Frontal cortex (tissue), 4 donors: ENCODE results near the gene PES1. TPM values are rescaled to one million over a fixed set of nuclear protein-coding genes. Genes with fewer than 3 reads are reported as not detected.
"Not testable (repeated sequence)": the region's sequence is repeated elsewhere in the genome, so short reads cannot be mapped to it uniquely, and the experiment has no call there.

Source experiments
- DNase-seq, 2 donors: peaks; one replicate each; pipeline ENCODE4 v3.0.0; 2012; ENCODE audit warnings: low spot score in 2 of 2
- FAIRE-seq: peaks from 2 replicates; lab custom pipeline; 2012; peaks lifted over from hg19 to GRCh38; lab: Jason Lieb, UNC
- total RNA-seq: library from RNA; depleted of rRNA; stranded (reverse); fragments of >200 nt; gene quantifications from one replicate; pipeline ENCODE4 v1.2.3, GENCODE V29; 2014
- donor health status: control.
- donor health status: control.
- donor health status: control.

Gene PES1
- total RNA-seq, 1 donor from 2014 or later = 52.2 TPM

DNA sequence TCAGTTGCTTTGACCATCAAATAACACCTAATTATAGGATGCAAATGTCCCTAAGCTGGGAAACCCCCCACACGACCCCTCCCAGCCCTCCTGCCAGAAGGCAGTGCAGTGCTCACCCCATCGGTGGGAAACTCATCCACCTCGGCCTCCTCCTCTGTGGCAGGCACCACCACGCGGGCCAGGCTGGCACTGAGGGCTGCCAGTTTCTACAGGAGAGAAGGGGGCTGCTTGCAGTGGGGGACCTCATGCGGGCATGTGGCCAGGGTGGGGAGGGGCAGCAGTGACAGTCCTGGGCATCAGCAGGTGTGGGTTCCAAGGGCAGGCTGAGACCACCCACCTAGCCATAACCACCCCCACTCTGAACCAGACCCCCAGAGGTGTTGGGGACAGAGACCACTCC lies 10.8 kb downstream of the PES1 start:
- FAIRE-seq = no peak
- DNase-seq = no peak

DNA sequence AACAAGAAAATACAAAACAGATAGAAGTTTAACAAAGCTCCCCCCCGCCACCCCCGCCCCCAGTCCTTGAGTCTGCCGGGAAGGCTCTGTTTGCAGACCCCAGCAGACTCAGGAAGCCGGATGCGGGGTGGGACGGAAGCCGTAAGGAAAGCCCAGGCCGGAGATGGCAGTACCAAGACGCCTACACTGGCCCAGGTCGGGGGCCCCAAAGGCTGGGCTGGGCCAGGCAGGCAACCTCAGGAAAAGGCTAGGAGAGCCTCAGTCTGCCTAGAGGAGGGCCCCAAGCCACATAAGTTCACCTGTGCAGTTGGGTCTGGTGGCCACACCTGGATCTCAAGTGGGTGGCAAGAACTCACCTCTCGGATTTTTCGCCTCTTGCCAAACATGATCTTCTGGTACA lies 13.2 kb downstream of the PES1 start:
- no peak for DNase-seq
- FAIRE-seq = no peak

DNA sequence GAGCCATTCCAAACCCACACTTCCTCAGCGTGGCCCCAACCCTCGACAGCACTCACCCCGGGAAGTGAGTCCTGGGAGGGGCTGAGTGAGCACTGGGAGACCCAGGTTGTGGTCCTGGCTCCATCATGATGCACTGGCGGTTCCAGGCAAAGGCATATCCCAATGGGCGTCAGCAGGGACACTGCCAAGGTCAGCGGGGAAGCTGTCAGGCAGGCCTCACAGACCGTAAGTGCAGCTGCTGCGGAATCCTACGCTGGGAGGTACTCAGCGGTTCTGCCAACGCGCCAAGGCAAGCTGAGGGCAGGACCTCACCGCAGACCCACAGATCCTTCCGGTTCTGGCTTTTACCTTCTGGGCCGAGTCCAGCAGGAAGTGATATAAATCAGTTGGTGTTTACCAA lies 15.9 kb downstream of the PES1 start:
- FAIRE-seq = no peak

DNA sequence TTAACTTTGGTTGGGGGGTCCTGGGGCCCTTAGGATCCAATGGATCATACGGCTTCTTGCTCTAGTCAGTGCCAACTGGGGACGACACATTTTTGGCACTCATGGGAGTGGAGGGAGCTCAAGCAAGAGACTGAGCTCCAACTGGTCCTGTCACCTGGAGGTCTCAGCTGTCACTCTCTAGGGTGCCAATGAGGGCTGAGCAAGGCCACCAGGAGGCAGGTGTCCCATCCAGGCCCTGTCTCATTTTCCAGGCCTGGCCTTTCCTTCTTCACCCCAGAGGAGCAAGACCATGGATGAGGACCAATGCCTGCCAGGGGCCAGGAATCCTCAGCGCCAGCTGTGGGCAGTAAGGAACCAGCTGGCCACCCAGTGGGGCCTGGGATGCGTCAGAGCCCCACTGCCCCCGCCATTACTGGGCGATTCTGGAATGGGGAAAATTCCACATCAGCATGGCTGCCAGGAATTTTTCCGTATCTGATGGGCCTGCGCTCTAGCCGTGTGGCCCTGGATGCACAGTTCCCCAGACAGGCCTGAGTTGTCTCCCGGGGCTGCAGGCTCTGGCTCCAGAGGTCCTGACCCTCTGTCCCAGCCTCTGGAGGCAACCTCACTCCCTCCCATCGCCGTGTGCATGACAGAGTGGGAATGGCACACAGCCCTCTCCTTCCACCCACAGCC lies 16.6 kb downstream of the PES1 start:
- DNase-seq (peak; percentile 50 to 52), FAIRE-seq (no peak)

More for the DNA sequence above, 15.9 kb downstream of the PES1 start:
- no peak for DNase-seq

DNA sequence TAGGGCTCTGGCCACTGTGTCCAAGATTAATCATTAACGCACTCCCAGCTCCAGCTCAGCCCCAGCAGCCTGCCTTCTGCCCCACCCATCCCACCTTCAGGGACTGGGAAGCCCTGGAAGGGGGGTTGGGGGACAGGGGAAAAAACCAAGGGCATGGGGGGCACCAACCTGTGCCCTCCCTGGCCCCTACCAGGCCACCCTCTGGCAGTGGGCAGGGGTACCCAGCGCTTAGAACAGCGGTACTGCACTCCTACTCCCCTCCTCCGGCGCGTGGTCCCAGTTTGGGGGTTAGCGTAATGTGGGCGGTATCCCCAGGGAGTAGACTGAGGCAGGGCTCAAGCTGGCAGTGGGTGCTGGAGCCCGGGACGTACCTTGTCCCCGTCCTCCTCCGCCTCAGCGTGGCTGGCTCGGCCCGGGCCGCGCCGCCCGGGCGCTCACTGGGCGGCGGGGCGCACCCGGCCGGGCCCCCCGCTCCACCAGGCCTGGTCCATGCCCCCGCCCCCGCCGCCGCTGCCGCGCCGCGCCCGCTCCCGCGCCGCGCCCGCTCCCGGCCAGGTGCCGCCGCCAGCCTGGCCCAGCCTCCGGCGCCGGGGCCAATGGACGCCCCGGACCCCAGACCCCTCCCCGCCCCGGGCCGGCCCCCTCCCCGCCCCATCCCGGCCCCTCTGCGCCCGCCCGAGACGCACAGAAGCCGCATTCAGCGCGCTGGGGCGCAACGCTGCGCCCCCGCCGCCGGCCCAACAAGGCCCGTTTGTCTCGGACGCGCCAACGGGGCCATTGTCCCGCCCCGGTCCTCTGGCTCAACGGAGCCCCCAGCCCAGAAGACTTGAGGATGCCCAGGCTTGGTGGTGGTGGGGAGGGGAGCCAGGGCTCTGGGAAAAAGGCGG lies 17.4 kb downstream of the PES1 start, which contains the start of gene GAL3ST1:
Gene GAL3ST1 (minus strand): TSS at position 571 of the 887 bp plus-strand sequence. CDS start 17,273 bp downstream, outside the sequence.
- peak; percentile 79 to 90 for DNase-seq
- no peak for FAIRE-seq

DNA sequence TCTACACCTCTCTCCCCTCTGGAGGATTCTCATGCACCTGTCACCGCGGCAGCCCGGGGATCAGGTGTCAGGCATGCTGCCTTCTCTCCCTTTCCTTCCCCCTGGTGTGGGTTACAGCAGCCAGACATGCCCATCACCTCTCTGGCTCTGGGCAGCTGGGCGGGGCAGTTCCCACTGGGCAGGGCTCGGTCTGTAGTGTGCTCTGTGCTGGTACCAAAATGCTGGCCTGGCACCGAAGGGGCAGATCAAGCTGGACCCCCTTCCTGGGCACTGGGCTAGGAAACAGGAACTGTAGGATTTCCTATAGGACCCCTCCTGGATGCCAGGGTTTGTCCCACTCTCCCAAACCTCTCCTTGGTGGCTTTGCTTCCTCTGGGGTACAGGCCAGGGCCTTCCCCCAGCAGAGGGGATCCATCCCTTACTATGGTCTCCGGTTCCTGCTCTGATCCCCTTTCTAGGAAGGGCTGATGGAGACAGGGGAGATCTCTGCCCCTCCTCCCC lies 18.1 kb downstream of the PES1 start:
- DNase-seq (peak in 1 of 2 donors; percentile 40), FAIRE-seq (no peak)

DNA sequence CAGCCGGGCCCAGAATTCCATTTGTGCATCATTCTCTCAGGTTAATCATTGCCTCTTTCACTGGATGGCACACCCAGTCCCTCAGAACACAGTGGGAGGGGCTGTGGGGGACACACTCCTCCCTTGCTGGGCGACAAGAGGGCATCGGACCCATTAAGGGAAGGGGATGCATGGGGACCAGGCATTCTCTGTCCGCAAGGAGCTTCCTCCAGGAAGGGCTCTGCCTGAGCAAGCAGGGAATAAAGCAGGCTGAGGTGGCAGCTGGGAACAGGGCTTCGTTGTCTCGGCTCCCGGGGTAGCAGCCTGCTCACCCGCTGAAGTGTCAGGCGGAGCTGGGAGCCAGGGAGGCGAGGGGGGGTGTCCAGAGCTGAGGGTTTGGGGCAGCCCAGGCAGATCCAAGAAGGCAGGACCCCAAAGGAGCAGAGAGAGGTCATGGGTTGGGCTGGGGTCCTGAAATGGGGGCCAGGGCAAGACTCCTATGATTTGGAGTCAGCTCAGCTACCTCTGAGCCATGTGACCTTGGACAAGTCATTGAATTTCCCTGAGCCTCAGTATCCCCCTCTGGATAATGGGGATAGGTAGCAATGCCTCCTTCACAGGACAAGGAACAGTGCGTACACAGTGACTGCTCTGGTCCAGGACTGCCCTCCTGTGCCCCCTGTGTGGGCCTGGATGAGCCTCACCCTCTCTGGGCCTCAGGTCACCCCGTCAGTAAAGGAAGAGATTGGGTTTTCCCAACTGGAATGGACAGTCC lies 18.7 kb downstream of the PES1 start:
- DNase-seq = peak; percentile 41 to 51
- no peak for FAIRE-seq

DNA sequence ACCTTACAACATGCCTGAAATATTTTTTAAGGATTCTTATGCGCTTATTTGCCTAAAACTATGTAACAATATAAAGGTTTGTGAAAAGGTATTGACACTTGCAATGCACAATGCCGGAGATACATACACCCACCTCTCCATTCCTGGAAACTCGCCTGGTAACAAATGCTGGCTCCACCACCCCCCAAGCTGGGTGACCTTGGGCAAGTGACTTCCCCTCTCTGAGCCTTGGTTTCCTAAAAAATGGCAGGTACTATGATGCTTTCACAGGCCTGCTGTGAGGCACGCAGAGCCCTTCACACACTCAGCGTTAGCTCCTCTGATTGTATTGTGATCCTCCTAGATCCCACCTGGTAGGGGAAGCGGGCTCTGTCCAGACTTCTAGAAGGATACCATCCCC lies 19.5 kb downstream of the PES1 start:
- FAIRE-seq = no peak

DNA sequence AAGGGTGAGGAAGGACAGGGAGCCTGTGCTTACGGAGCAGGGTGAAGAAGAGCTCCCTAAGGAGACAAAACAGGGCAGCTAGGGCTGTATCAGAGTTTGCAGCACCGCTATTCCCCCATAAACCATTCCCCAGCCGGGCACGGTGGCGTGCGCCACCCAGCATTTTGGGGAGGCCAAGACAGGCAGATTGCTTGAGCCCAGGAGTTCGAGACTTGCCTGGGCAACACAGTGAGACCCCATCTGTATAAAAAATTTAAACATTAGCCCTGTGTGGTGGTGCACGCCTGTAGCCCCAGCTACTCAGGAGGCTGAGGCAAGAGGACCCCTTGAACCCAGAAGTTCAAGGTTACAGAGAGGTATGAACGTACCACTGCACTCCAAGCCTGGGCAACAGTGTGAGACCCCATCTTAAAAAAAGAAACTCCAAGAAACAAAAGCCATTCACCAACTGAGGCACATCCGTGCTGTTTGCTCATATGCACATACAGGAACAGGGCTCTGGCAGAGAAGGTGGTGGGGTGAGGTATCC lies 22.0 kb downstream of the PES1 start:
- DNase-seq (no peak), FAIRE-seq (no peak)

More for the DNA sequence above, 19.5 kb downstream of the PES1 start:
- no peak for DNase-seq

DNA sequence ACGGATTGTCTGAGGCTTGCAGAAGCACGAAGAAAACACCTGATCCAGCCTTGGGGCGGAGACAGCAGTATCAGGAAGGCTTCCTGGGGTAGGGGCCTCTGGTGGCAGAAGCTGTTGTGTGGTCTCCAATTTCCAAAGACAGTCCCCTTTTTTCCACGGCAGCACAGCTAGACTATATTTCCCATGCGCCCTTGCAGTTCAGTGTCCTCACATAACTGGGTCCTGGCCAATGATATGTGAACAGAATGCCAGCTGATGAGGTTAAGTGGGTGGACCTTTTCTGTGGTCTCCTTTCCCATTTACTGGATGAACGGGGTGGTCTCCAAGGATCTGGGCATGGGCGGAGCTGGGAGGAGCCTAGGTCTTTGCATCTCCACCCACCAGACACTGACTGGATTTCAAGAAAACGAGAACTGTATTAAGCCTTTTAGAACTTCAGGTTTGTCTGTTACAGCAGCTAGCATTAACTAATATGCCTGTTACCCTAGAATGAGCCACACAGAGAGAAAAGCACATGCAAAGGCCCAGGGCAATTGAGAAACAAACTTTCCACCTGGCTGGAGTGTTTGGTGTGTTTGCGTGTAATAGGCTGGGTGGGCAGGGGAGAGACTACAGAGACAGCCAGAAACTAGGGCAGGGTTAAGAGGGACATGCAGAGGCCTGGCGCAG lies 23.4 kb downstream of the PES1 start:
- no peak for FAIRE-seq

DNA sequence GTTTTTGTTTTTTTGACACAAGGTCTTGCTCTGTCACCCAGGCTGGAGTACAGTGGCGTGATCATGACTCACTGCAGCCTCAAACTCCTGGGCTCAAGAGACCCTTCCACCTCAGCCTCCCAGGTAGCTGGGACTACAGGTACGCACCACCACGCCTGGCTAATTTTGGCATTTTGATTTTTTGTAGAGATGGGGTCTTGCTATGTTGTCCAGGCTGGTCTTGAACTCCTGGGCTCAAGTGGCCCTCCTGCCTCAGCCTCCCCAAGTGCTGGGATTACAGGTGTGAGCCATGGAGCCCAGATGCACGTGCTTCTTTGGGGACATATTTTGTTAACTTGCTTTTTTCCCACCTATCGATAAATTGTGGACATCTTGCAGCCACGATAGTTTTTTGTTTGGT lies 24.4 kb downstream of the PES1 start:
- DNase-seq = not testable (repeated sequence)

More for the DNA sequence above, 23.4 kb downstream of the PES1 start:
- DNase-seq = no peak

DNA sequence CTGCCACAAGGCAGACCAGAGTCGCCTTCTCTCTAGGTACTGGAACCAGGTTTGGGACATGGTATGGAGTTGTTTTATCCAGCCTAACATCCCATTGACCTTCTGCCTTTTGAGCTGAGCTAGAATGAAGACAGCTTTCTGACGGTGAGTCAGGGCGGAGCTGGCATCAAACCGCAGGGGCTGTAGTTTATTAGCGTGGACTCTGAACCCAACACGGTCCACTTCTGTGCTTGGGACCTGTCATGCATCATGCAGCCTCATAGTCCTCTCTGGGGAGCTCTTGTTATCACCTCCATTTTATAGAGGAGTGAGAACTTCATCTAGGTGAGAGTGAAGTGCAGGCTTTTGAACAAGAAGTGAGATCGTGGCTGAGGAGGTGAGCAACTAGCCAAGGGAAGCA lies 25.6 kb downstream of the PES1 start:
- FAIRE-seq (no peak), DNase-seq (no peak)

More for the DNA sequence above, 24.4 kb downstream of the PES1 start:
- not testable (repeated sequence) for FAIRE-seq

DNA sequence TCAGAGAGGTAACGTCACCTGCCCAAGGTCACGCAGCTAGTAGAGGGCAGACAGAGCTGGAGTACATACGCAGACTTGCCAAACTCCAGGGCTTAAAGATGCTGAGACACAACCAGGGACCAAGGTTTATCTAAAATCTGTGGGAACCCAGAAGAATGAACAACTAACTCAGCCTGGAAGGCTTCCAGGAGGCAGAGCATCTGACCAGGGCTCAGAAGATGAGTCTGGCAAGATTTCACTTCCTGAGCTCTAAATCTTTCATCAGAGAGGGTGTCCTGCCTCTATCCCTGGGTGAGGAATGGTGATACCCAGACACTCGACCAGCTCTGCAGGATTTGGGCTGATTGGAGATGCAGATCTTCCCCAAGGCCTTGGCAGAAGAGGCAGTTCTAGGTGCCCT lies 26.4 kb downstream of the PES1 start:
- FAIRE-seq (no peak), DNase-seq (no peak)

DNA sequence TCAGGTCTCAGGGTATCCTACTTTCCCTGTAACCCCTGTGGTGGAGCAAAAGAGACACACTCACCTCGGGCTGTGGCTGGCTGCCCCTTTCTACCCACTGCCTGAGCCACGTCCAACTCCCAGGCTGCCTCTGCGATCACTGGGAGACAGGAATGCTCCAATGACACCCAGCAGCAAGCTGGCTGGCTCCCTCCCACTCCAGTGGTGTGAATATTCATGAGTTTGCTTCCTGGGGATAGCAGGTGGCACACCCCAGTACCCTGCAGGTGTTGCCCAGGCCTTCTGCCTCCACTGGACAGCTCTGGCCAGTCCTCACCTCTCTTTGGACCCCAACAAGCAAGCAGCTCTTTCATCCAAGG lies 27.0 kb downstream of the PES1 start:
- DNase-seq = no peak

DNA sequence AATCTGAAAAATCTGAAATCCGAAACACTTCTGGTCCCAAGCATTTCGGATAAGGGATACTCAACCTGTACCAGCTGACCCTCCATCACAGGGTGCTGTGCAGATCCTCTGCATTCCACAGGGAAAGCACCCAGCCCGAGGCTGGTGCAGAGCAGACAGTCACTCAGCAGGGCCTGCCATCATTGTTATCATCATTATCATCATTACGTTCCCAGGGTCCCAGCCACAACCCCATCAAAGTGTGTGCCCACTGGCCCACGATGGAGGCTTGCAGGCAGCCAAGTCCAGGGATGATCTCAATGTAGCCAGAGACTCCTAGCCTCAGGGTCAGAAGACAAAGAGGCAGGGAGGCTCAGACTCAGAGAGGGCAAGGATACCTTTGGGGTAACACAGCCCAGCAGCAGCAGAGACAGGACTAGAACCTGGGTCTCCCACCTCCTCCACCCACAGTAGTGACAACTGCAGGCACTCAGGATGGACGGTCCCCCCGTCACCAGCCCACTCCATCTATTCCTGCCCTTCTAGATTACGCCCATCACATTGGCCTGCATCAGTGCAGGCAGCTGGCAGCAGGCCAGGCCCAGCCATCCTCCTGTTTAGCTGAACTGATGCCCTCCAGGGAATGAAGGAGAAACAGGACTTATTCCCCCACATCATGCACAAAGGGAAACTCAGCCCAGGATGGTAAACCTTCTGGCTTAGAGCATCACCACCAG lies 27.5 kb downstream of the PES1 start:
- no peak for FAIRE-seq
- peak in 1 of 2 donors; percentile 30 for DNase-seq

More for the DNA sequence above, 27.0 kb downstream of the PES1 start:
- no peak for FAIRE-seq

DNA sequence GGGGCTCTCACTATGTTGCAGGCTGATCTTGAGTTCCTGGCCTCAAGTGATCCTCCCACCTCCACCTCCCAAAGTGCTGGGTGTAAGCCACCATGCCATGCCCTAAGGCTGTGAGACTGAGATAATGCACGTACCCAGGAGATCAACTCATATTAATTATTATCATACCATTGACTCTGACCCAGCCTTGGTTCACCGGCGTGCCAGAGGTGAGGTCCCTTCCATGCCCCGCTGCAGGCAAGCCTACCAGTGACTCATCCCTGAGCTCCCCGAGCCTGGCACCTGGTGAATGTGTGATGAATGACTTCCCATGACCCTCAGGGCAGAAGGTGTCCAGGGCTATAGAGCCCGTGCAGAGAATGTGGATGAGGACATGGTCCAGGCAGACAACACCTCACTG lies 29.3 kb downstream of the PES1 start:
- FAIRE-seq (no peak), DNase-seq (no peak)

DNA sequence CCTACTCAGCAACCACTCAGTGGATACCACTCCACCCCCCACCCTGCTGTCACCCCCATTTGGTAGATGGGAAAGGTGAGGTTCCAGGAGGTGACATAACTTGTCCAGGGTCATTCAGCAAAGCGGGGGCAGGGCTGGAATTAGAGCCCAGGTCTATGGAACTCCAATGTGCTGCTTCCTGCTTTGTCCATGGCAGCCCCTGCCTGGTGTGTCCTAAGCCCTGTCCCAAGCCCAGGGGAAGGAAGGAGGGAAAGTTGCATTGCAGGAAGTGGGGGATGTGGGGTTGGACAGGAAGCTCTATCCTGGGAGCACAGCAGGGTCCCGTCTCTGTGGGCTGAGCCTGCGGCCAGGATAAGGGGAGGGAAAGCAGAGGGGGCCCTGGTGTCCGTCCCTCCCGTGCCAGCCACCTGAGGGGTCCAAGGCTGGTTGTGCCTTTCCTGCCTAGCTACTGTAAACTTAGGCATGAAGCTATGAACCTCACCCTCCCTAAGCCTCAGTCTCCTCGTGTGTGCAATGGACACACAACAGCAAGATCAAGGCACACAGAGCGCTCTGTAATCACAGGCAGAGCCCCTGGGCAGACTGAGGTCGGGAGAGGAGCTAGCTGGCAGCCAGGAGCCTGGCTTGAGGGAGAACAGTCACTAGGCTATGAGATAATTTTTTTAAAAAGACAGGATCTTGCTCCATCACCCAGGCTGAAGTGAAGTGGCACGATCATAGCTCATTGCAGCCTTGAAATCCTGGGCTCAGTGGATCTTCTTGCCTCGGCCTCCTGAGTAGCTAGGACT lies 30.1 kb downstream of the PES1 start:
- no peak for DNase-seq
- FAIRE-seq = no peak

DNA sequence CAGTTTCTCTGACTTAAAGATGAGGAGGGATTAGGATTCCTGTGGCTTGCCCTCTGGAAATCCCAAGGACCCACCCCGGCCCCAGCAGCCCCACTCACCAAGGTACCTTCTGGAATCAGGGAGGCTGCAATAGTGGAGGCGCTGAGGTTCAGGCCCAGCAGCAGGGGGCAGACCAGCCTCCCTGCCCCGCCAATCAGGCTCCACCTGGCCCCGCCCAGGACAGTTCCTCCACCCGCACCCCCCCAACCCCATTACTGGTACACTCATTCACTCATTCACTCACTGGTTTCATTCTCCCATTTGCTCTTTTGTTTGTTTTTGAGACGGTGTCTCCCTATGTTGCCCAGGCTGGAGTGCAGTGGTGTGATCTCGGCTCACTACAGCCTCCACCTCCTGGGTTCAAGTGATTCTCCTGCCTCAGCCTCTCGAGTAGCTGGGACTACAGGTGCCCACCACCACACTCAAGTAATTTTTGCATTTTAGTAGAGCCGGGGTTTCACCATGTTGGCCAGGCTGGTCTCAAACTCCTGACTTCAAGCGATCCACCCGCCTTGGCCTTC lies 31.0 kb downstream of the PES1 start:
- not testable (repeated sequence) for FAIRE-seq, DNase-seq
